ENCODE results near the gene UQCRC1.

- TF ChIP-seq POLR2A (IDR thresholded peaks at IDR 0.05; ENCODE audit: low read depth, low read length) (no peak), POLR2AphosphoS5 (IDR thresholded peaks at IDR 0.05; ENCODE audit: low read depth, low read length) (no peak), TAF1 (IDR thresholded peaks at IDR 0.05; ENCODE audit: borderline replicate concordance, low read depth, low read length) (no peak)
These were observed 12.6 kb downstream of the UQCRC1 start for GRCh38 chr3:48596676-48597407.
